SK-N-SH (cell line): ENCODE measurements around the gene KIF6.

ENCODE experiments used
- CTCF ChIP-seq: fragments of 200-600 bp; sonication (generic); IDR thresholded peaks from 2 replicates; pipeline ENCODE4 v1.6.1; 2017; ENCODE audit warnings: antibody characterized with exemption, mild to moderate bottlenecking, moderate library complexity
- EP300 ChIP-seq, 2 experiments: IDR thresholded peaks; 2 replicates each; pipeline versions ENCODE4 v1.4.0 to v1.6.1; 2012; ENCODE audit warnings: borderline replicate concordance in 1 of 2, low read depth in 1 of 2, low read length in 1 of 2
- FOXM1 ChIP-seq: IDR thresholded peaks from 2 replicates; pipeline ENCODE4 v1.4.0; 2012; ENCODE audit warnings: low read depth, mild to moderate bottlenecking
- POLR2AphosphoS5 ChIP-seq: IDR thresholded peaks from 2 replicates; pipeline ENCODE4 v1.6.1; 2012; ENCODE audit warnings: low read depth, low read length
- RAD21 ChIP-seq: IDR thresholded peaks from 2 replicates; pipeline ENCODE4 v1.6.1; 2012; ENCODE audit warnings: mild to moderate bottlenecking, low read length
- RCOR1 ChIP-seq: fragments of 150-350 bp; IDR thresholded peaks from 2 replicates; pipeline ENCODE4 v1.6.1; 2017; ENCODE audit warnings: antibody characterized with exemption, low read length

- TF ChIP-seq CTCF (no peak), POLR2AphosphoS5 (no peak), RAD21 (no peak), FOXM1 (no peak), EP300 (IDR thresholded peaks at IDR 0.05; ENCODE audit: borderline replicate concordance in 1 of 2, low read depth in 1 of 2, low read length in 1 of 2) (no peak), RCOR1 (no peak)
These were observed 376.5 kb downstream of the KIF6 start for GRCh38 chr6:39348740-39349139.
